Stomach (tissue), 9 donors: ENCODE data around the gene C1orf74. TPM values are rescaled to one million over a fixed set of nuclear protein-coding genes. Genes with fewer than 3 reads are reported as not detected.
"Not testable (repeated sequence)": the region's sequence is repeated elsewhere in the genome, so short reads cannot be mapped to it uniquely, and the experiment has no call there.

Experiments
- DNase-seq, 2 donors: peaks; one replicate each; pipeline versions ENCODE4 v3.0.0 to v3.0.0-alpha.2; 2013 to 2019
- H3K27ac ChIP-seq, 5 donors: fragments of 200-600 bp in 4 of 5; sonication (generic) in 4 of 5; one replicate each; pipeline ENCODE4 v1.5.1; 2013 to 2019; ENCODE audit warnings: mild to moderate bottlenecking in 1 of 5, moderate library complexity in 1 of 5
- H3K27me3 ChIP-seq, 3 donors: fragments of 200-600 bp; sonication (generic); one replicate each; pipeline ENCODE4 v1.5.1; 2017 to 2019; ENCODE audit warnings: mixed run types in 1 of 3
- H3K36me3 ChIP-seq, 4 donors: fragments of 200-600 bp; sonication (generic); 1 replicate in 3 of 4; 2 replicates in 1 of 4; pipeline ENCODE4 v1.5.1; 2016 to 2019
- H3K4me1 ChIP-seq, 4 donors: fragments of 200-600 bp; sonication (generic); one replicate each; pipeline ENCODE4 v1.5.1; 2016 to 2019
- H3K4me3 ChIP-seq, 4 donors: fragments of 200-600 bp; sonication (generic) in 3 of 4; one replicate each; pipeline ENCODE4 v1.5.1; 2016 to 2019; ENCODE audit warnings: mild to moderate bottlenecking in 1 of 4
- H3K9me3 ChIP-seq, 4 donors: fragments of 200-600 bp; sonication (generic); one replicate each; pipeline ENCODE4 v1.5.1; 2016 to 2019
- EP300 ChIP-seq: sonication (generic); formaldehyde crosslinking; IDR thresholded peaks from one replicate; pipeline ENCODE4 v1.6.1; 2017; ENCODE audit warnings: antibody characterized with exemption
- POLR2A ChIP-seq, 4 donors: fragments of 450-650 bp; IDR thresholded peaks; one replicate each; pipeline ENCODE4 v1.6.1; 2016; ENCODE audit warnings: antibody characterized with exemption in 4 of 4, control low read depth in 2 of 4, mild to moderate bottlenecking in 1 of 4, moderate library complexity in 1 of 4
- POLR2AphosphoS5 ChIP-seq, 3 donors: sonication (generic); formaldehyde crosslinking; IDR thresholded peaks; one replicate each; pipeline ENCODE4 v1.6.1; 2016; ENCODE audit warnings: antibody characterized with exemption in 3 of 3
- WGBS, 5 donors: extraction: QIAGEN DNeasy Blood & Tissue Kit in 3 of 5; methylation state at CpG; one replicate each; pipeline versions ENCODE4 v1.1.5 to v1.1.7; 2013 to 2018; 5-methylcytosine and 5-hydroxymethylcytosine counted together
- intact Hi-C: fragments of 100-400 bp; cut with DNase I; formaldehyde crosslinking; loops from one replicate; pipeline ENCODE4 v1.15.1; 2023; ENCODE audit warnings: low total_unique reads
- polyA plus RNA-seq, 3 donors: library from polyadenylated mRNA; stranded (reverse); fragments of 200-250 nt; gene quantifications; one replicate each; pipeline ENCODE4 v1.2.3, GENCODE V29; 2013
- total RNA-seq, 5 donors: library from RNA; depleted of rRNA; stranded (reverse); fragments of >200 nt; gene quantifications; one replicate each; pipeline versions ENCODE4 v1.1.0 to v1.2.3, GENCODE V29; 2014 to 2016
- TF ChIP-seq, protein P1 (sequence below), 7 experiments: fragments of 450-650 bp in 4 of 7; fragments of 200-600 bp in 3 of 7; sonication (generic) in 3 of 7; IDR thresholded peaks; one replicate each; pipeline ENCODE4 v1.5.1; 2016 to 2019; ENCODE audit warnings: antibody characterized with exemption in 7 of 7, control low read depth in 2 of 7, mild to moderate bottlenecking in 1 of 7
- donor health status: healthy with polysubstance abuse.
- donor health status: Bipolar disorder and iron deficiency.
- donor health status: healthy.

The C1orf74 gene
- total and polyA plus RNA-seq, 8 donors = 0.72 to 3.6 (median 1.5) TPM; not detected in 1

DNA sequence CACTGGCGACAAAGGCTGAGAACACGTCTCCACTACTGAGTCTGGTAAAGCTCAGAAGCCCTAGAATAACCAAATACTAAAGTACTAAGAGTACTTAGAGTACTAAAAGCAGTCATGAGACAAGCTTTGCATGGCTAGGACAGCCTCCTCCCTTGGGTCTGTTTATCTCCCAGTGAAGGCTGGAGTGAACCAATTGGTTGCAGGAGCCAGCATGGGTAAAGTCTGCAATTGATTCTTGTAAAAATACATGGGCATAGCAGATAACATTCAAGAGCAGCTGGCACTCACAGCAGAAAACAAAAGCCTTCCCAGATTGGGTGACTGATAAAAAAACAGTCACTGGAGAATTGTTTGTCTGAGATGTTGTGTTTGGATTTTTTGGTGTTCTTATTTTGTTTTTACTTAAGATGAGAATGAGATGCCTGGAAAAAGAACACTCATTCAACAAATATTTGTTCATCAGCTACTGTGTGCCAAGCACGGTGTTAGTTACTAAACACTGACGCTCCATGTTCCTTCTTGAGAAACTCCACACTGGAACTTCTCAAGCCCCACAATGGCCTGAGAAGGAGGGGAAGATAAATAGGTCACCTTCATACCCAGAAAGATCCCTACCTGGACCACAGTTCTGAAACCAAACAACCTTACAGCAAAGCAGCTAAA lies 17.9 kb upstream of the C1orf74 start:
- peak in 1 of 2 donors; percentile 59 for DNase-seq
- Histone ChIP-seq H3K4me1 (peaks cover 10 to 59% (median 40%) of the 10 kb centered on the region in 4 donors), H3K27ac (peak overlapping the region; percentile 59 to 89 (median 80)), H3K36me3 (peaks cover 0 to 11% (median 6%) of the 10 kb centered on the region in 4 donors), H3K9me3 (no peaks in the 10 kb centered on the region), H3K4me3 (peak overlapping the region in 1 of 4 donors; percentile 51), H3K27me3 (peaks cover 0 to 13% (median 4%) of the 10 kb centered on the region in 3 donors)
- peak in 1 of 3 donors; percentile 21 for TF ChIP-seq POLR2AphosphoS5 (IDR thresholded peaks at IDR 0.05)
- TF ChIP-seq POLR2A (IDR thresholded peaks at IDR 0.05) = peak in 1 of 4 donors; percentile 9
- TF ChIP-seq, protein P1, sequence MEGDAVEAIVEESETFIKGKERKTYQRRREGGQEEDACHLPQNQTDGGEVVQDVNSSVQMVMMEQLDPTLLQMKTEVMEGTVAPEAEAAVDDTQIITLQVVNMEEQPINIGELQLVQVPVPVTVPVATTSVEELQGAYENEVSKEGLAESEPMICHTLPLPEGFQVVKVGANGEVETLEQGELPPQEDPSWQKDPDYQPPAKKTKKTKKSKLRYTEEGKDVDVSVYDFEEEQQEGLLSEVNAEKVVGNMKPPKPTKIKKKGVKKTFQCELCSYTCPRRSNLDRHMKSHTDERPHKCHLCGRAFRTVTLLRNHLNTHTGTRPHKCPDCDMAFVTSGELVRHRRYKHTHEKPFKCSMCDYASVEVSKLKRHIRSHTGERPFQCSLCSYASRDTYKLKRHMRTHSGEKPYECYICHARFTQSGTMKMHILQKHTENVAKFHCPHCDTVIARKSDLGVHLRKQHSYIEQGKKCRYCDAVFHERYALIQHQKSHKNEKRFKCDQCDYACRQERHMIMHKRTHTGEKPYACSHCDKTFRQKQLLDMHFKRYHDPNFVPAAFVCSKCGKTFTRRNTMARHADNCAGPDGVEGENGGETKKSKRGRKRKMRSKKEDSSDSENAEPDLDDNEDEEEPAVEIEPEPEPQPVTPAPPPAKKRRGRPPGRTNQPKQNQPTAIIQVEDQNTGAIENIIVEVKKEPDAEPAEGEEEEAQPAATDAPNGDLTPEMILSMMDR (IDR thresholded peaks at IDR 0.05) = no peak
- TF ChIP-seq EP300 = no peak
- WGBS, 5 donors = 38 to 78% (median 44%) methylated on average over 4 of the region's 4 CpGs
- intact Hi-C loops = no loop called here

DNA sequence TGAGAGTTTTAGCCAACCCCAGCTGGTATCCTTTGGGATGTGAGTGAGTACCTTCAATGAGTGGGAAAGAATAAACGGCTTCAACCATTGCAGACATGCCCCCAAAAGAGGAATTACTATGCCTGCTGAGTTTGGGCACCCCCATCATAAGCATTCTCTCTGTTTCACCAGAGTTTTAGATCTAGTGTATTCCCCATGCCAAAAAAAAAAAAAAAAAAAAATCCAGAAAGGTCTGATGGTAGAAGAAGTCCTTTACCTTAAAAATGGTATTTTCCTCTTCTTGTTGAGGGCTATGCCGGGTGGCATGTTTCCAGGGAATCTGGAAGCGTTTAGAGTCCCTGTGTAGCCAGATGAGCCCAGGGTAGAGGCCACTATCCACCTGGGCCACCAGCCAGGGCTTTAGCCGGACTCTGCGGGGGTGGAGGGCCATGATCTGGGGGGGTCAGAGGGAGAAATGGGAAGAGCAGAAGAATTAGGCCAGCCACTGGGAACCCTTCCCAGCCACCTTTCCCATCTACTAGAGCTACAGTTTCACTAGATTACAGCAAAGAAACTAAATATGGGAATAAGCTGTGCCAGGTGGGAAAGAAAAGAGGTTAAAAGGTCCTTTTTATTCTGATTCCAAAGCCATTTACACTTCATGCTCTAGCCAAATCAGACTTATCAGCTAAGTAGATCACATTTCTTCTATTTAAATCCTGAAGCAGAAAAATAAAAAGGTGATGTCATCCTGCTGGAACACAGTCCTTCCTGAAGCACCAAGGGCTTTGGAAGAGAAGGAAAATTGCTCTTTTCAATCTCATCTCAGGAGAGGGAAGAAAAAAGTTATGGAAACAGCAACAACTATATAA lies 16.9 kb upstream of the C1orf74 start:
- Histone ChIP-seq H3K27ac (peak overlapping the region; percentile 59 to 89 (median 79)), H3K9me3 (no peaks in the 10 kb centered on the region), H3K4me1 (peaks cover 7 to 61% (median 39%) of the 10 kb centered on the region in 4 donors), H3K4me3 (no peak overlapping the region), H3K27me3 (peaks cover 0 to 11% (median 4%) of the 10 kb centered on the region in 3 donors), H3K36me3 (peaks cover 0 to 12% (median 7%) of the 10 kb centered on the region in 4 donors)
- intact Hi-C loops = no loop called here
- TF ChIP-seq POLR2AphosphoS5 (IDR thresholded peaks at IDR 0.05) (no peak), POLR2A (IDR thresholded peaks at IDR 0.05) (no peak), EP300 (no peak)
- TF ChIP-seq, protein P1 (IDR thresholded peaks at IDR 0.05) = no peak
- DNase-seq = peak in 1 of 2 donors; percentile 40
- WGBS, 5 donors = 42 to 60% (median 49%) methylated on average over 5 of the region's 5 CpGs

DNA sequence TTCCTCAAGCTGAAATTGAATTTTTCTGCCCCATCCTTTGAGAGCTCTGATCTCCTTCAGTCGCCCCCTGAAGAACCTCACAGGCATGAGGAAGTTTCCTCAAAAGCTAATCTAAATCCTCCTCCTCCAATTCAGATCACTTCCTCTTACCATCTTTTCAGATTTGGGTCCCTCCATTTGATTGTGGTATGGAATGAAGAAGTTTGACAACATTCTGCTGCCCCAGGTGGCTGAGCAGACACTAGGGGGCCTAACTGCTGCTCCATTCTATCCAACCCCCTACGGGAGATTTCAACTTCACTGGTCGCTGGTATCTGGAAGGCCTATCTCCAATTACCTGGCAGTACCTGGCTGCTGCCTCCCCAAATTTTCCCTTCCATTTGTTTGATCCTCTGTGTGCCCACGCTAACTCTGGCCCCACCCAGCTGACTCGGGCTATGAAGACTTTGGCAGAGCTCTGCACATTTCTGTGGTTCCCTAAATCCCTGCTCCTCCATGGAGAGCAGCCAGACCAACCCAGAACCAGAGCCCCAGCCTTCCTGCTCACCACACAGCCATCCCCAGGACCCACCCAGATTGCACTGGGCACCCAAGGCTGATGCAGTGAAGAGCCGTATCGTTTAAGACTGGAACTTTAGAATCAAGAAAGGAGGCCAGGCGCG lies 13.8 kb upstream of the C1orf74 start:
- DNase-seq = no peak
- Histone ChIP-seq H3K4me3 (no peak overlapping the region), H3K4me1 (peaks cover 5 to 53% (median 30%) of the 10 kb centered on the region in 4 donors), H3K27me3 (no peaks in the 10 kb centered on the region), H3K36me3 (peaks cover 4 to 42% (median 26%) of the 10 kb centered on the region in 4 donors), H3K27ac (peak overlapping the region in 3 of 5 donors; percentile 1 to 17 (median 7)), H3K9me3 (no peaks in the 10 kb centered on the region)
- intact Hi-C loops = no loop called here
- TF ChIP-seq EP300 (no peak), POLR2AphosphoS5 (IDR thresholded peaks at IDR 0.05) (no peak), POLR2A (IDR thresholded peaks at IDR 0.05) (no peak)
- TF ChIP-seq, protein P1 (IDR thresholded peaks at IDR 0.05) = no peak
- WGBS, 5 donors = 58 to 75% (median 64%) methylated on average over 9 of the region's 9 CpGs

DNA sequence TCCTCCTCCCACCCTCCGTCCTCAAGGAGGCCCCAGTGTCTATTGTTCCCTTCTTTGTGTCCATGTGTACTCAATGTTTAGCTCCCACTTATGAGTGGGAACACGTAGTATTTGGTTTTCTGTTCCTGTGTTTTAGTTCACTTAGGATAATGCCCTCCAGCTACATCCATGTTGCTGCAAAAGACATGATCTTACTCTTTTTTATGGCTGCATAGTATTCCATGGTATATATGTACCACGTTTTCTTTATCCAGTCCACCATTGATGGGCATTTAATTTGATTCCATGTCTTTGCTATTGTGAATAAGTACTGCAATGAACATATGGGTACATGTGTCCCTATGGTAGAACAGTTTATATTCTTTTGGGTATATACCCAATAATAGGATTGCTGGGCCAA lies 9.4 kb upstream of the C1orf74 start:
- H3K9me3 ChIP-seq, H3K4me3 ChIP-seq, H3K27ac ChIP-seq, intact Hi-C loops, DNase-seq, H3K27me3 ChIP-seq: not testable (repeated sequence)
- Histone ChIP-seq H3K36me3 (peaks cover 4 to 72% (median 40%) of the 10 kb centered on the region in 4 donors), H3K4me1 (peaks cover 6 to 40% (median 30%) of the 10 kb centered on the region in 4 donors)
- 84 to 94% (median 93%) methylated on average over 3 of the region's 3 CpGs for WGBS, 5 donors
